Ishikawa (cell line): ENCODE measurements around the gene PARD3.

Experiments
- CEBPB ChIP-seq: IDR thresholded peaks from 2 replicates; pipeline ENCODE4 v1.6.1; 2012
- EGR1 ChIP-seq: IDR thresholded peaks from 2 replicates; pipeline ENCODE4 v1.6.1; 2012
- EP300 ChIP-seq: IDR thresholded peaks from 2 replicates; pipeline ENCODE4 v1.6.1; 2012; ENCODE audit warnings: borderline replicate concordance
- RAD21 ChIP-seq: IDR thresholded peaks from 2 replicates; pipeline ENCODE4 v1.6.1; 2012; ENCODE audit warnings: low read depth
- TF ChIP-seq, protein P1 (sequence below): IDR thresholded peaks from 2 replicates; pipeline ENCODE4 v1.6.1; 2012
- TF ChIP-seq, protein P2 (sequence below): IDR thresholded peaks from 2 replicates; pipeline ENCODE4 v1.6.1; 2012; ENCODE audit warnings: low read depth, mild to moderate bottlenecking

DNA sequence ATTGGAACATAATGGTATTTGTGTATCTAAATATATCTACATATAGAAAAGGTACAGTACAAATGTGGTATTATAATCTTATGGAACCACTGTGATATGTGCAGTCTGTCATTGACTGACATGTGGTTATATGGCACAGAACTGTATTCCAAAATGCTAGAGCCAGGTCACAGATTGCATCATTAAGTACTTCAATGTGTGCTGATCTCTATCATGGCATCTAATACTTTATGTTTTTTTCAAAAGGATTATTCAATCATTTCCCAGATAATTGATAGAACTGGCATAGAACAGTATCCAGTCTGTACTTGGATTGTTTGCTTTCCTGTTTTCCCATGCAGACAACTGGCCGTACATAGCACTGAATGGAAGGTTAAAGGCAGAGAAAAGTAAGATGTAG lies 662.7 kb downstream of the PARD3 start:
- TF ChIP-seq, protein P1, sequence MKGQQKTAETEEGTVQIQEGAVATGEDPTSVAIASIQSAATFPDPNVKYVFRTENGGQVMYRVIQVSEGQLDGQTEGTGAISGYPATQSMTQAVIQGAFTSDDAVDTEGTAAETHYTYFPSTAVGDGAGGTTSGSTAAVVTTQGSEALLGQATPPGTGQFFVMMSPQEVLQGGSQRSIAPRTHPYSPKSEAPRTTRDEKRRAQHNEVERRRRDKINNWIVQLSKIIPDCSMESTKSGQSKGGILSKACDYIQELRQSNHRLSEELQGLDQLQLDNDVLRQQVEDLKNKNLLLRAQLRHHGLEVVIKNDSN = no peak
- TF ChIP-seq EP300 (no peak), CEBPB (no peak), RAD21 (no peak), EGR1 (no peak)
- TF ChIP-seq, protein P2, sequence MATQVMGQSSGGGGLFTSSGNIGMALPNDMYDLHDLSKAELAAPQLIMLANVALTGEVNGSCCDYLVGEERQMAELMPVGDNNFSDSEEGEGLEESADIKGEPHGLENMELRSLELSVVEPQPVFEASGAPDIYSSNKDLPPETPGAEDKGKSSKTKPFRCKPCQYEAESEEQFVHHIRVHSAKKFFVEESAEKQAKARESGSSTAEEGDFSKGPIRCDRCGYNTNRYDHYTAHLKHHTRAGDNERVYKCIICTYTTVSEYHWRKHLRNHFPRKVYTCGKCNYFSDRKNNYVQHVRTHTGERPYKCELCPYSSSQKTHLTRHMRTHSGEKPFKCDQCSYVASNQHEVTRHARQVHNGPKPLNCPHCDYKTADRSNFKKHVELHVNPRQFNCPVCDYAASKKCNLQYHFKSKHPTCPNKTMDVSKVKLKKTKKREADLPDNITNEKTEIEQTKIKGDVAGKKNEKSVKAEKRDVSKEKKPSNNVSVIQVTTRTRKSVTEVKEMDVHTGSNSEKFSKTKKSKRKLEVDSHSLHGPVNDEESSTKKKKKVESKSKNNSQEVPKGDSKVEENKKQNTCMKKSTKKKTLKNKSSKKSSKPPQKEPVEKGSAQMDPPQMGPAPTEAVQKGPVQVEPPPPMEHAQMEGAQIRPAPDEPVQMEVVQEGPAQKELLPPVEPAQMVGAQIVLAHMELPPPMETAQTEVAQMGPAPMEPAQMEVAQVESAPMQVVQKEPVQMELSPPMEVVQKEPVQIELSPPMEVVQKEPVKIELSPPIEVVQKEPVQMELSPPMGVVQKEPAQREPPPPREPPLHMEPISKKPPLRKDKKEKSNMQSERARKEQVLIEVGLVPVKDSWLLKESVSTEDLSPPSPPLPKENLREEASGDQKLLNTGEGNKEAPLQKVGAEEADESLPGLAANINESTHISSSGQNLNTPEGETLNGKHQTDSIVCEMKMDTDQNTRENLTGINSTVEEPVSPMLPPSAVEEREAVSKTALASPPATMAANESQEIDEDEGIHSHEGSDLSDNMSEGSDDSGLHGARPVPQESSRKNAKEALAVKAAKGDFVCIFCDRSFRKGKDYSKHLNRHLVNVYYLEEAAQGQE = no peak
